Limb (tissue), 2 donors: Measurements from ENCODE around the gene NHS.
"Not testable (repeated sequence)": the region's sequence is repeated elsewhere in the genome, so short reads cannot be mapped to it uniquely, and the experiment has no call there.

ENCODE experiments used
- DNase-seq, 2 donors: peaks; one replicate each; pipeline ENCODE4 v3.0.0-alpha.2; 2016; ENCODE audit errors: extremely low spot score in 2 of 2

Gene NHS

DNA sequence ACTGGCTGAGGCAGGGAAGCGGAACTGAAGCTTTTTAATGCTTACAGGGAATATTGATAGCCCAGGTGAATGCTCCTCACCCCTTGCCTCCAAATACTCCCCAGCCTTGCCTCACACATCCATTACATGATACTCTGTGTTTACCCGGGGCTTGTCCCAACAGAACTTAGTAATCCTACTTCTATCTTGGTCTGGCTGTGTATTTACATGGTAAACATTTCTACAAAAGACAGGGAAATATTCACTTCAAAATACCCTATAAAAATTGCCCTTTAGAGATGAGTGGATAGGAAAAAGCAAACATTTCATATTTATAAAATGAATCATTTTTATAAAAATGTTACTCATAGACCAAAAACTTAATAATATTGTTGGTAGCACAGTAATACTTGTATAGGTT, 120.1 kb downstream of the NHS start:
- no peak for DNase-seq

- no peak for DNase-seq
Measured at GRCh38 chrX:17496407-17496806, 121.4 kb downstream of the NHS start.

DNA sequence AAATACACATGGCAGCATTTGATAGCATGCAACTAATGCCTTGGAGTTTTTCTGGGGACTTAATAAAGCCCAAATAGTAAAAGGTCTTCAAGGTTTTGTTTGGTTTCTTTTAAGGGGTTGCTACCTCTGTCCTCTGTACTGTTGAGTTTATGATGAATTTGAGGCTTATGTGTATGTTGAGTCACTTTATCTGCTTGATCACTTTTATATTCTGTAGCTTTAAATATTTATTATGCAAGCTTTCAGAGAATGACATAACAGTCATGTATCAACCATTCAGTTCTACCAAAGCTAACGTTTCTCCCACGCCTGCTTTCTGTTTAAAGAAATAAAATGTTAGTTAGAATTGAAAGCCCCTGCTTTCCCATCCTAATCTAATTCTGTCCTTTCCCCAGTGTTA, 122.2 kb downstream of the NHS start:
- no peak for DNase-seq

- DNase-seq, result no peak
Measured at GRCh38 chrX:17499512-17499911, 124.5 kb downstream of the NHS start.

DNA sequence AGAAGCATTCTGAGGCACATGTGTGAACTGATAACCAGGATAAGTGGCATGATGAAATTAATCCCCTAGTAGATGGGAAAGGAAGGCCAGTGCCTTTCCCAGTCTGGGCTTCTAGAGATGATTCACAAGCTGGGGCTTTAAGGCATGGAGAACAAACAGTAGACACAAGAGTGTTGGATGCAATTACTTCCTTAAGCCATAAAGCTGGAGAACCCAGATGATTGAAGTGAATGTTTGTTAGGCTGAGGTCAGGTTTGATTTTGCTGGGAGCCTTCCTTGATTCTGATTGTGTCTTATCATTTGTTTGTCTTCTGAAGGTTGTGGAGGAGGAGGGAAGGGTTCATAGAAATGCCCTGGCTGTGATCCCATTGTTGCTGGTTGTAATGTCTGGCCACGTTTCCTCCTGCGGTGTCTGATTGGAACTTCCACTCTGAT, 125.2 kb downstream of the NHS start:
- DNase-seq, result no peak

GRCh38 chrX:17501746-17502145, 126.7 kb downstream of the NHS start:
- no peak for DNase-seq

GRCh38 chrX:17506352-17506751, 131.4 kb downstream of the NHS start:
- DNase-seq, result not testable (repeated sequence)

DNA sequence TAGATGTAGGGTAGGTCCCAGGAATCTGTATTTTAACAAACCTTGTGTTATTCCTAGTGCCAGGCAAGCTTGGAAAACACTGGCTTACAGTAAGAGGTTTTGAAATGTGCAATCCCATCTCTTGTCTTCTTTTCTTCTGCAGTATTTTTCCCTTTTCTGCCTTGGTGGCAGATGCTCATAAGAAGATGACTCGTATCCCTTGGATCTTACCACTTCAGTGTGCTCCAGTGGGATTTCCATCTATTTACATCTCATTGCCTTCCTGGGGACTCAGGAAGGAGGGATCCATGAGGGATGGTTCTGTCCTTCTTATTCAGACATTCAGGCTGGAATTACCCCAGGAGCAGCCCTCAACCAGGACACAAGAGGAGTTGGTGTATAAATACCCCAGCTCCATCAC, 136.6 kb downstream of the NHS start:
- DNase-seq, result no peak

- no peak for DNase-seq
Measured at GRCh38 chrX:17519358-17519757, 144.4 kb downstream of the NHS start.

DNA sequence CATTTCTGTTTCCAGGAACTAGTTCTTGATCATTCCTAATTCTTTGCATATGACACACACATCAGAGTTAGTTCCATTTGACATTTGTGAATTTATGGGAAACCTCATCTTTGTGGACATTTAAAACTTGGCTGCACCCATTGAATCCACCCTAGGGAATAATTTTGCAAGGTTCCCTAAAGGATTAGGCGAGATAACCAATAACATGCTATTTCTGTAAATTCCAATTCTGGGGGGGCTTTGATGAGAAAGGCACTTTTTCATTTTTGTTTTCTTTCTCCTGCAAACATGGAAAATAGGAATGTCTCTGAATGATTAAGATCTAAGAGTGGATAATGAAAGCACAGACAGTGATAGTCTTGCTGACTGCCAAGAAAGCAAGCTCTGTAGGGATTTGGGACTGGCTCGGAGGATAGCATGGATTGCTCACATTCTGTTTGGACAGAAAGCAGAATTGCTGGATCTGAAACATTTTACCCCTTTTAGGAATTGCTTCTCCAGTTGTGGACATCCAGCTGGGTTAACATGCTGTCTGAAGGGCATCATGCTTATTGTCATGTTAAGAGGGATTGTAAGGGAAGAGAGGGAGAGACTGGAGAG, 145.1 kb downstream of the NHS start:
- DNase-seq, result no peak

GRCh38 chrX:17521871-17522693, 147.1 kb downstream of the NHS start:
- DNase-seq, result no peak

GRCh38 chrX:17525266-17525665, 150.3 kb downstream of the NHS start:
- no peak for DNase-seq

DNA sequence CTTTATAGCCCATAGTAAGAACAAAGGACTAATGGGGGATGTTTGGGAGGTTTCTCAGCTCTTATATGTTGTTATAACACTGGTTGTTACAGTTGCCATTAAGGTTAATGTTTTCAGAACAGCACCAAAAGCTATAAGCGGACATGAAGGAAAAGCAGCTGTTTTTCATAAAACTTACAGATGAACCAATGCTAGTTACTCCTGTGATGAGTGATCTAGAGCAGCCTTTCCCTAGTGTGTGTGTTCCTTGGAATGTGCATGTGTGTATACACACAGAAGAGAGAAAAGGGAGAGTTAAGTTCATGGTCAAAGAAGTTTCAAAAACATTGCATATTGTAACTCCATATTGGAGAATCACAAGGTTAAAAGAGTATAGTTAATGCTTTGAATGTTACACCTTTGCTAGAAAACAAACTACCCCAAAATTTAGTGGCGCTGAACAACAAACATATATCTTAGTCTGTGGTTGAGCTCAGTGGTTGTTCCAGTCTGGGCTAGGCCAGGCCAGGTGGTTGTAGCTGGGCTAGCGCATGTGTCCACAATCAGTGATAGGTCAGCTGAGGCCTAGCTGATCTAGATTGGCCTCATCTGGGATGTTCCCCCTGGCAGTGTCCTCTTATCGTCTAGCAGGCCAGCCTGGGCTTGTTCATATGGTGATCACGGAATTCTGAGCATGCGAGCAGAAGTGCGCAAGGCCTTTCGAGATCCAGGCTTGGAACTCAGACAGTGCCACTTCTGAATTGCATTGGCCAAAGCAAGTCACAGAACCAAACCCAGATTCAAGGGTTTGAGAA, 151.0 kb downstream of the NHS start:
- no peak for DNase-seq

DNA sequence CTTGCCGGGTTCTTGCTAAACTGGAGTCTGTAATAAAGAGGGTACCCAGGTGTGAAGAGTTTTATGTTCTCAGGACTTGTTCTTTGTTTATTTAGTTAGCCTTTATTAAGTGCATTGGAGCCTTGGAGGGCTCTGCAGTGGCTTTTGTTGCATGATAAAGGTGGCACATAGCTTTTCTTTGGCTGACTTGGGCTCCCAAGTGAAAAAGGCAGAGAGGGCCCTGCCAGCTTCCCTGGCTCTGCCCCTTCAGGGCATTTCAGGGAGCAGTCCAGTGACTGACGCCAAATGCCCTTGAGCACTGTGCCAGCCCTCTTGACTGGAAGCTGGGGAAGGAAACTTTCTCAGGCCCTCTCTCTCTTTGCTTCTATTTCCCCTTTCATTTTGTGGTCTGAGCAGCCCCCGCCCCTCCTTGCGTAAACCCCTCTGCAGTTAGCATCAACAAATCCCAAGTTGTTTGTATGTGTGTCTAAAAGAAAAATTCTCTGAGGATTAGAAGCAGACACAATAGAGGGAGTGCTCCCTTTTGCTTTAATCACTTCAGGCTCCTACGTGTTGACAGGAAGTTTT, 152.2 kb downstream of the NHS start:
- DNase-seq, result no peak

DNA sequence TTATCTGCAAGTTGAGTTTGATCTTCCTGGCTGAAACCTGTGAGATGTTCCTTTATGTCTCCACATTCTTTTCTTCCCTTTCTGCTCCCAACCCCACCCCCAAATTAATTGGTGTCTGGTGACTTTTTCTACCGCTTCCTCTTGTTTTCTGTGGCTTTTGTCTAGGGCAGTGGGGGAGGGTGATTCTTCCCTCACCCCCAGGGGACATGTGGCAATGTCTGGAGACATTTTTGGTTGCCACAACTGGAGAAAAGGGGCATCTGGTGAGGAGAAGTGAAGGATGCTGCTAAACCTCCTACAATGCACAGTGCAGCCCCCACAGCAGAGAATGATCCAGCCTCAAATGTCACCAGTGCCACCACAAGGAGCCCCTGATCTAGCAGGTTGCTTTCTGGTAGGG, 152.9 kb downstream of the NHS start:
- DNase-seq, result no peak

DNA sequence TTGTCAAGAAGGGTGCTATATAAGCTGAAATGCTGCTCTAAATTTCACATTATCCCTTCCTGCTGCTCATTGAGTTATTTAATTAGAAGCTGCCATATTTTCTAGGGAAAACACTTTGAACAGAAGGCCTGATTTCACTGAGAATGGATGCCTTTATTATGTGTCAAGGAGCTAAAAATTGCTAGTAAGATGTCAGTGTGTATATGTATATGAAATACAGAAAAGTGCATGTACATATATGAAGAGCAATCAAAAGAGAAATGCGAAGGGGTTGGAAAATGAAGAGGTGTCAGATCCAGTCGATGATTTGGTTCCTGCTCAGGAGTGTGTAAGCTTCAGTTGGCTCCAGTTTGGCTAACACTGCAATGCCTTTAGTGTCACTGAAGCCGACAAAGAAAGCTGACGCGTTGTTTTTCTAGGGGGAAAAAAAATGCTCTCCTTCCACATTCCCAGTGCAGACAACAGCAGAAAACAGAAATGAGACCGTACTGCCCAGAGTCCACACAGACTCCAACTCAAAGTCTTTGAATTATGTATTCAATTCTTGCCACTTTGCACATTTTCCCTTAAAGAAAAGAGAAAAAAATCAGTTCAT, 154.2 kb downstream of the NHS start:
- DNase-seq, result no peak

- DNase-seq, result no peak
Measured at GRCh38 chrX:17531500-17531899, 156.5 kb downstream of the NHS start.

DNA sequence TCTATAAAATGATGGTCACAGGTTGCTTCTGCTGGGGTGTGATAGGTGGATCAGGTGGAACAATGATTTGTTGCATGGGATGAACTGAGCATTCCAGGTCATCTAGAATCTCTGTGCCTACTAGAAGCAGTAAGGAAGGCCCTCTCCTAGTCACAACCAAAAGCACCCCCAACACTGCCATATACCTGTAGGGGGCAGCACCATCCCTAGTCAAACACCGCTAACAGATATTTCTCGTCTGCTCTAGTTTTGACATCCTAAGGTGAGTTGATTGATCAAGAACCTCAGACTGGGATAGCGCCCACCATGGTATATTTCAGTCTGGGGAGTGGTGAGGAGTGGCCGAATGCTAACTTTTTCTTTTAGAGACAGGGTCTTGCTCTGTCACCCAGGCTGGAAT, 160.2 kb downstream of the NHS start:
- no peak for DNase-seq

DNA sequence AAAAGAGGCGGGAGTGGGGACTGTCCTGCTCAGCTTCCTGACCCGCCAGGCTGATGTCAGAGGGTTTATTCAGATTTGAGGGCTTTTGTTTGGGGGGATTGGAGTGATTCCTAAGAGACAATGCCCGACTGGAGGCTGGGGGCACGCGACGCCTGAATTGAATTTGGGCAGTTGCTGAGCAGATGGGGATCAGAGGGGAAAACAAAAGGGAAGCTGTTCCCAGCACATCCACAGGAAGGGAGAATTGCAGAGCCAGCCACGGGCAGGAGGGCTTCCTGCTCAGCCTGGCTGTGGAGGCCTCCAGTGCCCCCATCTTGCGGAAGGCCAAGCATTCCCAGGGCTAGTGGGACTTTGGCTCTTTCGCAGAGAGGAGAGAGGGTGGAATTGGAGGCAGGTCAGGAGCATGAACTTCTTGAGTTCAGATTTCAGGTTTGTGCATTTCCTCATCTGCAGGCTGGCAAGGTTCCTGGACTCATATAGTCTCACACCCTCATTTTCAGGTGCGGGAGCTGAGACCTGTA, 162.8 kb downstream of the NHS start:
- DNase-seq, result no peak

GRCh38 chrX:17542123-17542522, 167.1 kb downstream of the NHS start:
- no peak for DNase-seq

DNA sequence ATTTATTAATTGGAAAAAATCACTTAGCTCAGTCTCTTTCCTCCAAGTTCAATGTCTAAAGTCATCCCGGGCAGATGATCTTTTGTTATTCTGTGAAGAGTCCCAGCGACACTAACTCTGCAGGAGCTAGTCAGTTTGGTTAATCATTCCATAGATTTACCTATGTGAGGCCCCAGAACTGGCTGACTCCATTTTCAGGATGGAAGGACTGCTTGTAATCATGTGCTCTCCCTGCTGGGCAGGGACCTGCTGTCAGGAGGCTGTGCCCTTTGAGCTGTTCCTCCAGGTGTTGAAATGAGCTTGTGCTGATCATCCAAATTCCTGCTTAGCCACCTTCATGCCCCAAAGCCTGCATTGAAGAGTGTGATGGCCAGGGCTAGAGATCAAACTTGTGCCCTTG, 169.8 kb downstream of the NHS start:
- DNase-seq, result no peak
